IMR-90 (cell line): Measurements from ENCODE around the gene RMDN3.

Experiments
- CEBPB ChIP-seq: IDR thresholded peaks from 2 replicates; pipeline ENCODE4 v1.6.1; 2012; ENCODE audit warnings: low read depth, low read length, improper control_type of control experiment
- CTCF ChIP-seq: conservative IDR thresholded peaks from 2 replicates; pipeline ENCODE4 v1.5.1; 2012; ENCODE audit warnings: mild to moderate bottlenecking, low read depth, low read length, improper control_type of control experiment
- SMC3 ChIP-seq: fragments of 150-350 bp; IDR thresholded peaks from 2 replicates; pipeline ENCODE4 v1.6.1; 2016; ENCODE audit warnings: low read depth, mild to moderate bottlenecking, antibody characterized with exemption, low read length, moderate library complexity

DNA sequence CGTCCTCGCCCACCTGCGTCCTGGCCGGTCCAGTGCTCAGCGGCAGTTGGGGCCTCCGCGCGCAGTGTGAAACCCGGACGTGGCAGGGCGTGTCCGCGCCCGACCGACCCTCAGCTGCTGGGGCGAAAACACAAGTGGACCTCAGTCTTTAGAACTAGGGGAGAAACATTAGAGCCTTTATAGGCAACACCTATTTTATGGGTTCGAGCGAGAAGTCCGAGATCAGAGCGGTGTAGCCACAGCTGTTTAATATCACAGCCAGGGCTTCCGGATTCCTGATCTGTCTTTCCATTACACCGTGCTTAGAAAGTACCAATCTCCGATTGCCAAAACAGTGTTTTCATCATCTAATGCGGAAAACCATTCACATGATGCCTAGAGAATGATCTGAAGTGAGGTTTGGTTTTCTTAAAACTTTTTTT lies 59.6 kb downstream of the RMDN3 start:
- TF ChIP-seq SMC3 (no peak), CTCF (no peak), CEBPB (no peak)
